HT1080 (cell line): ENCODE data around the gene CELSR2. TPM values are rescaled to one million over a fixed set of nuclear protein-coding genes. Genes with fewer than 3 reads are reported as not detected.
"Not testable (repeated sequence)": the region's sequence is repeated elsewhere in the genome, so short reads cannot be mapped to it uniquely, and the experiment has no call there.

ENCODE experiments used
- DNase-seq: peaks from one replicate; pipeline ENCODE4 v3.0.0-alpha.2; 2015; ENCODE audit warnings: low read depth
- polyA plus RNA-seq, 2 experiments: library from polyadenylated mRNA; depleted of rRNA; stranded (reverse); fragments of >200 nt; gene quantifications; 2 replicates each; pipeline ENCODE4 v1.2.3, GENCODE V29; 2015
- total RNA-seq: library from RNA; depleted of rRNA; stranded (reverse); fragments of >200 nt; shearing (Covaris generic); gene quantifications from 2 replicates; pipeline ENCODE4 v1.2.3, GENCODE V29; 2014; rRNA removed

CELSR2 gene
- 1.5 and 1.7 TPM in 2 replicates for total RNA-seq
- polyA plus RNA-seq (2015; cell fraction: cytosol; rRNA removed) = 3.1 and 3.6 TPM in 2 replicates
- polyA plus RNA-seq (2015; cell fraction: nucleus; rRNA removed) = 10.2 and 10.7 TPM in 2 replicates

GRCh38 chr1:109248797-109249629 lies at the start of gene CELSR2:
Gene CELSR2 (plus strand): TSS chr1:109249539. CDS start chr1:109250080, 541 bp downstream.
- peak; percentile 57 for DNase-seq

GRCh38 chr1:109199710-109200109 lies 49.6 kb upstream of the CELSR2 start:
- DNase-seq = no peak

- peak; percentile 80 for DNase-seq
Measured at GRCh38 chr1:109201123-109201703, 48.1 kb upstream of the CELSR2 start.

- no peak for DNase-seq
Measured at GRCh38 chr1:109204484-109204883, 44.9 kb upstream of the CELSR2 start.

- no peak for DNase-seq
Measured at GRCh38 chr1:109206339-109206738, 43.0 kb upstream of the CELSR2 start.

GRCh38 chr1:109207467-109208103 lies 41.8 kb upstream of the CELSR2 start:
- DNase-seq = no peak

GRCh38 chr1:109208394-109208793 lies 40.9 kb upstream of the CELSR2 start:
- DNase-seq = no peak

GRCh38 chr1:109208836-109209463 lies 40.4 kb upstream of the CELSR2 start:
- peak; percentile 62 for DNase-seq

GRCh38 chr1:109210058-109210457 lies 39.3 kb upstream of the CELSR2 start:
- no peak for DNase-seq

GRCh38 chr1:109213345-109213823 lies 36.0 kb upstream of the CELSR2 start:
- DNase-seq = no peak

- DNase-seq = peak; percentile 76
Measured at GRCh38 chr1:109213824-109214693, 35.3 kb upstream of the CELSR2 start, which contains the start of gene SARS1. Gene SARS1 (plus strand): TSS chr1:109213918. CDS start chr1:109213993, 75 bp downstream.

GRCh38 chr1:109214695-109215623 lies 34.4 kb upstream of the CELSR2 start:
- DNase-seq = peak; percentile 63

GRCh38 chr1:109216662-109217061 lies 32.7 kb upstream of the CELSR2 start:
- no peak for DNase-seq

- DNase-seq = no peak
Measured at GRCh38 chr1:109218516-109218915, 30.8 kb upstream of the CELSR2 start.

GRCh38 chr1:109221201-109221600 lies 28.1 kb upstream of the CELSR2 start:
- not testable (repeated sequence) for DNase-seq

- DNase-seq = no peak
Measured at GRCh38 chr1:109225308-109225707, 24.0 kb upstream of the CELSR2 start.

- DNase-seq = peak; percentile 52
Measured at GRCh38 chr1:109225711-109226445, 23.5 kb upstream of the CELSR2 start.

GRCh38 chr1:109228167-109228566 lies 21.2 kb upstream of the CELSR2 start:
- DNase-seq = no peak
